Ishikawa (cell line): ENCODE data around the gene PTPRE.

Experiments used
- CEBPB ChIP-seq: IDR thresholded peaks from 2 replicates; pipeline ENCODE4 v1.6.1; 2012
- CREB1 ChIP-seq: IDR thresholded peaks from 2 replicates; pipeline ENCODE4 v1.6.1; 2012; ENCODE audit warnings: low read depth
- REST ChIP-seq: IDR thresholded peaks from 2 replicates; pipeline ENCODE4 v1.6.1; 2012; ENCODE audit warnings: low read depth, mild to moderate bottlenecking
- TAF1 ChIP-seq: IDR thresholded peaks from 2 replicates; pipeline ENCODE4 v1.6.1; 2012; ENCODE audit warnings: low read depth, mild to moderate bottlenecking
- TEAD4 ChIP-seq: IDR thresholded peaks from 2 replicates; pipeline ENCODE4 v1.6.1; 2012
- YY1 ChIP-seq: IDR thresholded peaks from 2 replicates; pipeline ENCODE4 v1.6.1; 2012; ENCODE audit warnings: low read depth

- TF ChIP-seq TEAD4 (no peak), YY1 (no peak), REST (no peak), CREB1 (no peak), CEBPB (no peak), TAF1 (no peak)
Measured at GRCh38 chr10:127953876-127954275, 47.0 kb downstream of the PTPRE start.
